OCI-LY7 (cell line): Measurements from ENCODE around the gene KCNK6. TPM values are rescaled to one million over a fixed set of nuclear protein-coding genes. Genes with fewer than 3 reads are reported as not detected.
A peak's percentile ranks its signal among the peaks of the same experiment; 100 is the strongest.

Experiments
- BruUV-seq: library from RNA; stranded (reverse); fragments of 400-500 nt; replicated peaks from 2 replicates; lab custom pipeline; 2021; lab: Mats Ljungman, UMichigan
- CTCF ChIA-PET: fragments of 300-600 bp; sonication (Branson Sonifier 250); formaldehyde crosslinking; loops from one replicate; lab custom pipeline; 2022; ENCODE audit warnings: antibody characterized with exemption; ENCODE audit not compliant: unreplicated experiment; lab: Charles Lee
- POLR2A ChIA-PET: fragments of 300-600 bp; sonication (Branson Sonifier 250); formaldehyde crosslinking; loops from one replicate; lab custom pipeline; 2022; ENCODE audit warnings: antibody characterized with exemption; lab: Charles Lee
- DNase-seq: peaks from one replicate; pipeline ENCODE4 v3.0.0-alpha.2; 2015; ENCODE audit warnings: low spot score
- H2AFZ ChIP-seq: fragments of 200-600 bp; sonication (generic), shearing (Covaris generic); 2 replicates; pipeline ENCODE4 v1.6.1; 2014; ENCODE audit warnings: mild to moderate bottlenecking, antibody characterized with exemption, low read length, moderate library complexity
- H3K27ac ChIP-seq: fragments of 200-600 bp; sonication (generic); 2 replicates; pipeline ENCODE4 v1.5.1; 2014; ENCODE audit warnings: mixed run types, low read depth, mild to moderate bottlenecking, moderate library complexity, low read length, inconsistent platforms; ENCODE audit not compliant: poor library complexity, severe bottlenecking
- H3K36me3 ChIP-seq: fragments of 200-600 bp; sonication (generic); 2 replicates; pipeline ENCODE4 v1.6.1; 2014; ENCODE audit warnings: mild to moderate bottlenecking, antibody characterized with exemption, low read length, moderate library complexity, mixed read lengths; ENCODE audit not compliant: insufficient read depth
- H3K4me1 ChIP-seq: fragments of 200-600 bp; sonication (generic); 2 replicates; pipeline ENCODE4 v1.5.1; 2014; ENCODE audit warnings: mild to moderate bottlenecking, low read length; ENCODE audit not compliant: insufficient read depth, poor library complexity, severe bottlenecking
- H3K4me2 ChIP-seq: fragments of 200-600 bp; sonication (generic); 2 replicates; pipeline ENCODE4 v1.6.1; 2014; ENCODE audit warnings: mild to moderate bottlenecking, low read length
- H3K4me3 ChIP-seq: fragments of 200-600 bp; sonication (generic); 2 replicates; pipeline ENCODE4 v1.5.1; 2014; ENCODE audit warnings: mild to moderate bottlenecking, low read depth, low read length; ENCODE audit not compliant: poor library complexity, severe bottlenecking
- H3K79me2 ChIP-seq: fragments of 200-600 bp; sonication (generic); 2 replicates; pipeline ENCODE4 v1.6.1; 2016; ENCODE audit warnings: low read depth, mild to moderate bottlenecking, low read length, moderate library complexity, mixed read lengths; ENCODE audit not compliant: insufficient read depth
- H3K9me2 ChIP-seq: fragments of 200-600 bp; sonication (generic); 2 replicates; pipeline ENCODE4 v1.6.1; 2016; ENCODE audit warnings: mild to moderate bottlenecking, low read length, mixed read lengths; ENCODE audit not compliant: insufficient read depth
- H3K9me3 ChIP-seq: fragments of 200-600 bp; sonication (generic); 2 replicates; pipeline ENCODE4 v1.6.1; 2014; ENCODE audit warnings: mild to moderate bottlenecking, mixed run types, low read length, mixed read lengths
- H4K20me1 ChIP-seq: fragments of 200-600 bp; sonication (generic); 2 replicates; pipeline ENCODE4 v1.6.1; 2014; ENCODE audit warnings: mild to moderate bottlenecking, antibody characterized with exemption, low read length, moderate library complexity, mixed read lengths; ENCODE audit not compliant: insufficient read depth
- EZH2phosphoT487 ChIP-seq: fragments of 200-600 bp; sonication (generic); IDR thresholded peaks from 2 replicates; pipeline ENCODE4 v1.6.1; 2018; ENCODE audit warnings: low read depth, borderline replicate concordance, mild to moderate bottlenecking, mixed run types, antibody characterized with exemption, low read length, moderate library complexity, mixed read lengths
- intact Hi-C: fragments of 100-400 bp; cut with micrococcal nuclease; formaldehyde crosslinking; loops from one replicate; pipeline ENCODE4 v1.10.0; 2022; ENCODE audit not compliant: unreplicated experiment
- total RNA-seq, 2 experiments: library from RNA; depleted of rRNA in 1 of 2; stranded (reverse); fragments of >200 nt in 1 of 2; shearing (Covaris generic) in 1 of 2; gene quantifications; 2 replicates each; pipeline ENCODE4 v1.2.3, GENCODE V29; 2014 to 2022
- TF ChIP-seq, protein P1 (sequence below): fragments of 200-600 bp; sonication (generic); conservative IDR thresholded peaks from 2 replicates; pipeline ENCODE4 v1.5.1; 2014; ENCODE audit warnings: mild to moderate bottlenecking, antibody characterized with exemption, low read length, moderate library complexity, mixed read lengths

KCNK6 gene
- total RNA-seq, 2 experiments from 2014 or later: 1.7 to 6.9 TPM

DNA sequence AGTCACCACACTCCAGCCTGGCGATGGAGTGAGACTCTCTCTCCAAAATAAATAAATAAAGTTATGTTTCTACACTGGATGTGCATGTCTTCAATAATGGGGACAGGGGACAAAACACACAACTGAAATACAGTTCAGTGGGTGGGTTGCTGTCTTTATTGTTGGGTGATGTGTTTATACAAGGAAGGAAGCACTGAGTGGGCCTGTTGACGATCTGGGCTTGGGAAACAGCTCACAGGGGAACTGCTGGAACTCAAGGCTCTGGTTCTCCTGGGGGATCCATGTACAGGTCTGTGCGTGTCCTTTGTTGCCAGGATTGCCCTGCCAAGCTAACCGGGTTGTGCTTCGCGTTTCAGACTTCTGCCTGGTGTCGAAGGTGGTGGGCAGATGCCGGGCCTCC, 36.4 kb upstream of the KCNK6 start:
- Histone ChIP-seq H3K36me3 (no peaks in the 10 kb centered on the region), H3K4me2 (no peak overlapping the region), H3K9me3 (no peaks in the 10 kb centered on the region), H3K4me1 (peaks cover 20% of the 10 kb centered on the region), H3K27ac (no peak overlapping the region), H3K9me2 (no peaks in the 10 kb centered on the region), H3K4me3 (no peak overlapping the region), H4K20me1 (no peaks in the 10 kb centered on the region), H3K79me2 (no peaks in the 10 kb centered on the region), H2AFZ (no peak overlapping the region)
- TF ChIP-seq EZH2phosphoT487: no peak
- TF ChIP-seq, protein P1, sequence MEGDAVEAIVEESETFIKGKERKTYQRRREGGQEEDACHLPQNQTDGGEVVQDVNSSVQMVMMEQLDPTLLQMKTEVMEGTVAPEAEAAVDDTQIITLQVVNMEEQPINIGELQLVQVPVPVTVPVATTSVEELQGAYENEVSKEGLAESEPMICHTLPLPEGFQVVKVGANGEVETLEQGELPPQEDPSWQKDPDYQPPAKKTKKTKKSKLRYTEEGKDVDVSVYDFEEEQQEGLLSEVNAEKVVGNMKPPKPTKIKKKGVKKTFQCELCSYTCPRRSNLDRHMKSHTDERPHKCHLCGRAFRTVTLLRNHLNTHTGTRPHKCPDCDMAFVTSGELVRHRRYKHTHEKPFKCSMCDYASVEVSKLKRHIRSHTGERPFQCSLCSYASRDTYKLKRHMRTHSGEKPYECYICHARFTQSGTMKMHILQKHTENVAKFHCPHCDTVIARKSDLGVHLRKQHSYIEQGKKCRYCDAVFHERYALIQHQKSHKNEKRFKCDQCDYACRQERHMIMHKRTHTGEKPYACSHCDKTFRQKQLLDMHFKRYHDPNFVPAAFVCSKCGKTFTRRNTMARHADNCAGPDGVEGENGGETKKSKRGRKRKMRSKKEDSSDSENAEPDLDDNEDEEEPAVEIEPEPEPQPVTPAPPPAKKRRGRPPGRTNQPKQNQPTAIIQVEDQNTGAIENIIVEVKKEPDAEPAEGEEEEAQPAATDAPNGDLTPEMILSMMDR: no peak
- no TSS peak for BruUV-seq
- CTCF ChIA-PET: no interaction called here
- POLR2A ChIA-PET: interaction anchor here (0.7 kb wide), 2 partner anchors 48 to 95 kb away, joined by 3 read pairs; no protein-coding TSS in a partner anchor
- intact Hi-C loops: no loop called here
- DNase-seq: no peak

DNA sequence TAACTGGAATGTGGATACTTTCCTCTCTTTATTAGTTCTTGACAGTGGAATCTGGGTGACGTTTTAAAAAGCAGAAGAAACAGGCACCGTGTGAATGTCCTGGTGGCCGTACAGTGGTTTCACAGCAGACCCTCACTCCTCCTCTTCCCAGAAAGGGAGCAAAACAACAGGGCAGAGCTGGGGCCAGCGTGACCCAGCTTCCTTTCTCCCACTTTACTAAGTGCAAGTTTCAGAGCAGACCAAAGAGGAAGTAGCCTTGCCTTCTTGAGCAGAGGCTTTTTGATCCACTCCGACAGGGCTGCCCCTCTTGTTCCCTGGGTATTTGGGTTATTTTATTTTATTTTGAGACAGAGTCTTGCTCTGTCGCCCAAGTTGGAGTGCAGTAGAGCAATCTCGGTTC, 35.2 kb upstream of the KCNK6 start:
- POLR2A ChIA-PET: interaction anchor here (0.6 to 1.0 kb wide), 2 partner anchors 23 to 40 kb away, joined by 3 to 5 read pairs; no protein-coding TSS in a partner anchor

DNA sequence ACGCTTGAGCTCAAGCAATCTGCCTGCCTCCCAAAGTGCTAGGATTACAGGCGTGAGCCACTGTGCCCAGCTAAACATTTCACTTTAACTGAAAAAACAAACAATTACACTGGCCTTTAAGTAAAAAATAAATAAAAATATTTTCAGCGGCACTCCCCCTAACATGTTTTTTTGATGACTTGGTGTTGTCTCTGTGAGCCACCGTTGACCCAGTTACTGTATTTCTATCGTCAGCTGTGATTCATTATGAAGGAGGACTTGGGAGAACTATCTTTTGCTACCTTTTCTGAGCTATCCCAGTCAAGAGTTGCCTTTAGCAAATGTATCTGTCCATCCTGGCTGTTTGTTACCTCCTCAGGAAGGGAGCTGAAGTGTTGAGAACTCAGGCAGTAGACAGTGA, 34.1 kb upstream of the KCNK6 start:
- Histone ChIP-seq H3K9me3 (no peaks in the 10 kb centered on the region), H3K4me3 (no peak overlapping the region), H3K27ac (no peak overlapping the region), H3K4me1 (peaks cover 20% of the 10 kb centered on the region), H3K79me2 (no peaks in the 10 kb centered on the region), H3K4me2 (no peak overlapping the region), H2AFZ (no peak overlapping the region), H4K20me1 (no peaks in the 10 kb centered on the region), H3K9me2 (no peaks in the 10 kb centered on the region), H3K36me3 (no peaks in the 10 kb centered on the region)
- ChIA-PET CTCF (interaction anchor here (1.4 kb wide), 1 partner anchor 42 kb away, joined by 3 read pairs; no protein-coding TSS in a partner anchor), POLR2A (interaction anchor here (0.6 to 1.2 kb wide), 3 partner anchors 10 to 34 kb away, joined by 3 to 4 read pairs (median 3); no protein-coding TSS in a partner anchor)
- intact Hi-C loops: no loop called here
- DNase-seq: no peak
- BruUV-seq: no TSS peak
- TF ChIP-seq, protein P1: no peak
- no peak for TF ChIP-seq EZH2phosphoT487

More for the DNA sequence above, 35.2 kb upstream of the KCNK6 start:
- H2AFZ ChIP-seq: no peak overlapping the region
- peaks cover 20% of the 10 kb centered on the region for H3K4me1 ChIP-seq
- DNase-seq: peak; percentile 34
- intact Hi-C loops: no loop called here
- CTCF ChIA-PET: no interaction called here
- TF ChIP-seq, protein P1: no peak
- TF ChIP-seq EZH2phosphoT487: no peak
- no TSS peak for BruUV-seq
- H4K20me1 ChIP-seq: no peaks in the 10 kb centered on the region
- no peaks in the 10 kb centered on the region for H3K9me3 ChIP-seq
- no peak overlapping the region for H3K27ac ChIP-seq
- no peaks in the 10 kb centered on the region for H3K79me2 ChIP-seq
- no peaks in the 10 kb centered on the region for H3K9me2 ChIP-seq
- H3K4me3 ChIP-seq: no peak overlapping the region
- H3K4me2 ChIP-seq: peak overlapping the region; percentile 34
- H3K36me3 ChIP-seq: no peaks in the 10 kb centered on the region
